Keratinocyte (primary cell): ENCODE data around the gene ABCA7. TPM values are rescaled to one million over a fixed set of nuclear protein-coding genes. Genes with fewer than 3 reads are reported as not detected.
A peak's percentile ranks its signal among the peaks of the same experiment; 100 is the strongest.

Experiments used
- DNase-seq: peaks from one replicate; pipeline ENCODE4 v3.0.0-alpha.2; 2011; ENCODE audit warnings: low read depth, missing footprints, low spot score
- FAIRE-seq: peaks from 2 replicates; lab custom pipeline; 2011; peaks lifted over from hg19 to GRCh38; lab: Jason Lieb, UNC
- H2AFZ ChIP-seq: 2 replicates; pipeline ENCODE4 v1.6.0; 2012; ENCODE audit warnings: low read length, control low read depth, inconsistent platforms; ENCODE audit not compliant: control insufficient read depth
- H3K27ac ChIP-seq: 2 replicates; pipeline ENCODE4 v1.5.1; 2011; ENCODE audit warnings: low read length; ENCODE audit not compliant: control insufficient read depth, insufficient read depth
- H3K27me3 ChIP-seq: 3 replicates; pipeline ENCODE4 v1.6.0; 2011; ENCODE audit warnings: low read length; ENCODE audit not compliant: control insufficient read depth, insufficient read depth; ENCODE audit errors: extremely low read depth
- H3K36me3 ChIP-seq, 2 experiments: 2 replicates in 1 of 2; 3 replicates in 1 of 2; pipeline ENCODE4 v1.5.1; 2011; ENCODE audit warnings: low read length in 2 of 2, mild to moderate bottlenecking in 1 of 2; ENCODE audit not compliant: control insufficient read depth in 2 of 2, insufficient read depth in 2 of 2; ENCODE audit errors: extremely low read depth in 1 of 2
- H3K4me1 ChIP-seq: 3 replicates; pipeline ENCODE4 v1.5.1; 2011; ENCODE audit warnings: low read length; ENCODE audit not compliant: control insufficient read depth, insufficient read depth; ENCODE audit errors: extremely low read depth
- H3K4me2 ChIP-seq: 3 replicates; pipeline ENCODE4 v1.6.0; 2011; ENCODE audit warnings: low read depth, low read length; ENCODE audit not compliant: control insufficient read depth, insufficient read depth; ENCODE audit errors: extremely low read depth
- H3K4me3 ChIP-seq, 3 experiments: fragments of 200-600 bp in 1 of 3; sonication (generic) in 1 of 3; 2 replicates in 2 of 3; 3 replicates in 1 of 3; pipeline ENCODE4 v1.5.1; 2011 to 2016; ENCODE audit warnings: low read length in 3 of 3, mild to moderate bottlenecking in 3 of 3, control low read depth in 2 of 3, inconsistent platforms in 1 of 3, low read depth in 1 of 3, mixed read lengths in 1 of 3, mixed run types in 1 of 3, moderate library complexity in 1 of 3; ENCODE audit not compliant: control insufficient read depth in 2 of 3, insufficient read depth in 2 of 3; ENCODE audit errors: extremely low read depth in 1 of 3
- H3K79me2 ChIP-seq: 2 replicates; pipeline ENCODE4 v1.6.0; 2012; ENCODE audit warnings: low read length; ENCODE audit not compliant: control insufficient read depth, insufficient read depth
- H3K9ac ChIP-seq: 3 replicates; pipeline ENCODE4 v1.6.0; 2011; ENCODE audit warnings: low read length; ENCODE audit not compliant: control insufficient read depth, insufficient read depth; ENCODE audit errors: extremely low read depth
- H3K9me1 ChIP-seq: 3 replicates; pipeline ENCODE4 v1.6.0; 2011; ENCODE audit warnings: low read length; ENCODE audit not compliant: control insufficient read depth, insufficient read depth; ENCODE audit errors: extremely low read depth
- H3K9me3 ChIP-seq: 2 replicates; pipeline ENCODE4 v1.5.1; 2012; ENCODE audit warnings: low read depth, low read length; ENCODE audit not compliant: control insufficient read depth
- H4K20me1 ChIP-seq: 3 replicates; pipeline ENCODE4 v1.6.0; 2011; ENCODE audit warnings: low read length; ENCODE audit not compliant: control insufficient read depth, insufficient read depth; ENCODE audit errors: extremely low read depth
- CTCF ChIP-seq, 3 experiments: IDR thresholded peaks in 1 of 3; conservative IDR thresholded peaks in 1 of 3; optimal IDR thresholded peaks in 1 of 3; 2 replicates in 2 of 3; 3 replicates in 1 of 3; pipeline versions ENCODE3 to v1.5.1; 2011; ENCODE audit warnings: low read length in 3 of 3, mild to moderate bottlenecking in 3 of 3, moderate library complexity in 2 of 3, control low read depth in 1 of 3, inconsistent platforms in 1 of 3; ENCODE audit not compliant: insufficient read depth in 2 of 3; ENCODE audit errors: extremely low read depth in 1 of 3
- EZH2 ChIP-seq: IDR thresholded peaks from one replicate; pipeline ENCODE4 v1.6.1; 2012; ENCODE audit warnings: inconsistent platforms, mild to moderate bottlenecking, low read length, moderate library complexity
- dilution Hi-C: fragments of 300-500 bp; cut with MboI; formaldehyde crosslinking; loops from one replicate; pipeline ENCODE4 v1.7.0; 2020; ENCODE audit warnings: low sequenced_read_pairs; ENCODE audit not compliant: extremely low pct_ligation_motif_present
- polyA plus RNA-seq, 5 experiments: library from polyadenylated mRNA; depleted of rRNA in 3 of 5; stranded (reverse) in 3 of 5; stranded (forward) in 1 of 5; unstranded in 1 of 5; fragments of >200 nt; gene quantifications; 1 replicate in 1 of 5; 2 replicates in 3 of 5; 3 replicates in 1 of 5; pipeline versions ENCODE4 v1.2.1 to v1.2.3, GENCODE V29; 2011 to 2012; ENCODE audit warnings: missing spikeins in 2 of 5, low read depth in 1 of 5, low replicate concordance in 1 of 5

Gene ABCA7
- polyA plus RNA-seq, 1 donor (not counting 4 experiments of a cell fraction or from before 2014, with no cell fraction given): 7.4 TPM

- peaks cover 3% of the 10 kb centered on the region for H3K27me3 ChIP-seq
- H3K9me1 ChIP-seq: no peaks in the 10 kb centered on the region
These were observed 37.0 kb downstream of the ABCA7 start for GRCh38 chr19:1076951-1077350.

GRCh38 chr19:1079566-1080111 is 39.7 kb downstream of the ABCA7 start:
- H3K9me3 ChIP-seq: no peaks in the 10 kb centered on the region
- H3K4me1 ChIP-seq: peaks cover 13% of the 10 kb centered on the region
- H4K20me1 ChIP-seq: no peaks in the 10 kb centered on the region
- dilution Hi-C loops: no loop called here
- H3K9ac ChIP-seq: no peak overlapping the region
- H3K4me3 ChIP-seq: no peak overlapping the region
- no peaks in the 10 kb centered on the region for H3K9me1 ChIP-seq
- no peaks in the 10 kb centered on the region for H3K79me2 ChIP-seq
- FAIRE-seq (no peak), DNase-seq (no peak)
- H3K36me3 ChIP-seq: no peaks in the 10 kb centered on the region
- no peak overlapping the region for H2AFZ ChIP-seq
- no peak overlapping the region for H3K4me2 ChIP-seq
- no peak overlapping the region for H3K27ac ChIP-seq
- H3K27me3 ChIP-seq: no peaks in the 10 kb centered on the region
- TF ChIP-seq CTCF (optimal IDR thresholded peaks at IDR 0.05 in 1 of 3, IDR thresholded peaks at IDR 0.05 in 1 of 3, conservative IDR thresholded peaks at IDR 0.05 in 1 of 3; ENCODE audit: extremely low read depth in 1 of 3, insufficient read depth in 2 of 3, low read length in 3 of 3): no peak
- TF ChIP-seq EZH2: no peak

More at GRCh38 chr19:1076951-1077350, 37.0 kb downstream of the ABCA7 start:
- TF ChIP-seq CTCF (optimal IDR thresholded peaks at IDR 0.05 in 1 of 3, IDR thresholded peaks at IDR 0.05 in 1 of 3, conservative IDR thresholded peaks at IDR 0.05 in 1 of 3; ENCODE audit: extremely low read depth in 1 of 3, insufficient read depth in 2 of 3, low read length in 3 of 3): no peak
- Histone ChIP-seq H3K4me3 (peak overlapping the region; percentile 4 to 61 (median 22)), H3K4me2 (peak overlapping the region; percentile 49), H3K9me3 (no peaks in the 10 kb centered on the region), H3K4me1 (peaks cover 13% of the 10 kb centered on the region), H3K36me3 (no peaks in the 10 kb centered on the region), H4K20me1 (no peaks in the 10 kb centered on the region), H3K79me2 (no peaks in the 10 kb centered on the region), H3K27ac (no peak overlapping the region), H2AFZ (no peak overlapping the region), H3K9ac (peak overlapping the region; percentile 41)
- DNase-seq: no peak
- dilution Hi-C loops: no loop called here
- no peak for FAIRE-seq
